HepG2 (cell line): ENCODE results near the gene PHF3. TPM values are rescaled to one million over a fixed set of nuclear protein-coding genes. Genes with fewer than 3 reads are reported as not detected.

Experiments
- AGO2 ChIP-seq: fragments of 200-400 bp; formaldehyde crosslinking; optimal IDR thresholded peaks from 2 replicates; pipeline ENCODE3; 2017; ENCODE audit warnings: mild to moderate bottlenecking, low read depth, low read length, moderate library complexity
- ARID4A ChIP-seq: sonication (generic); formaldehyde crosslinking; IDR thresholded peaks from 2 replicates; pipeline ENCODE4 v1.5.0; 2020; ENCODE audit warnings: mild to moderate bottlenecking, missing genetic modification reagents, borderline replicate concordance
- ATF1 ChIP-seq: IDR thresholded peaks from 2 replicates; pipeline ENCODE4 v1.6.1; 2016; ENCODE audit warnings: mild to moderate bottlenecking, control low read depth
- BCL6 ChIP-seq: IDR thresholded peaks from 2 replicates; pipeline ENCODE4 v1.6.1; 2016; ENCODE audit warnings: missing genetic modification reagents, missing compliant biosample characterization
- GRHL1 ChIP-seq: sonication (generic); formaldehyde crosslinking; conservative IDR thresholded peaks from 2 replicates; pipeline ENCODE4 v1.8.0; 2022; ENCODE audit warnings: missing genetic modification reagents
- HCFC1 ChIP-seq: fragments of 150-350 bp; IDR thresholded peaks from 2 replicates; pipeline ENCODE4 v1.6.1; 2014; ENCODE audit warnings: low read depth, low read length
- HDAC2 ChIP-seq: sonication (generic); formaldehyde crosslinking; IDR thresholded peaks from 2 replicates; pipeline ENCODE4 v1.4.0; 2020; ENCODE audit warnings: missing genetic modification reagents
- MZF1 ChIP-seq: sonication (generic); formaldehyde crosslinking; IDR thresholded peaks from 2 replicates; pipeline ENCODE4 v1.8.1; 2023; ENCODE audit warnings: mild to moderate bottlenecking, missing genetic modification reagents, borderline replicate concordance
- PITX1 ChIP-seq: sonication (generic); formaldehyde crosslinking; IDR thresholded peaks from 2 replicates; pipeline ENCODE4 v1.5.1; 2020; ENCODE audit warnings: mild to moderate bottlenecking, missing genetic modification reagents
- RNF219 ChIP-seq: sonication (generic); formaldehyde crosslinking; IDR thresholded peaks from 2 replicates; pipeline ENCODE4 v1.5.0; 2020; ENCODE audit warnings: mild to moderate bottlenecking, missing genetic modification reagents
- SOX6 ChIP-seq, 2 experiments: fragments of 450-650 bp in 1 of 2; sonication (generic) in 1 of 2; formaldehyde crosslinking in 1 of 2; IDR thresholded peaks; 2 replicates each; pipeline versions ENCODE4 v1.4.0 to v1.6.1; 2017 to 2020; ENCODE audit warnings: antibody characterized with exemption in 1 of 2, mild to moderate bottlenecking in 1 of 2, missing genetic modification reagents in 1 of 2
- STAT5B ChIP-seq: sonication (generic); formaldehyde crosslinking; IDR thresholded peaks from 2 replicates; pipeline ENCODE4 v1.4.0; 2020; ENCODE audit warnings: missing genetic modification reagents
- THYN1 ChIP-seq: sonication (generic); formaldehyde crosslinking; IDR thresholded peaks from 2 replicates; pipeline ENCODE4 v1.8.1; 2023; ENCODE audit warnings: low read depth, mild to moderate bottlenecking, moderate library complexity, missing genetic modification reagents, borderline replicate concordance
- TIGD3 ChIP-seq: sonication (generic); formaldehyde crosslinking; IDR thresholded peaks from 2 replicates; pipeline ENCODE4 v1.5.1; 2020; ENCODE audit warnings: mild to moderate bottlenecking, missing genetic modification reagents, borderline replicate concordance
- YY1 ChIP-seq: IDR thresholded peaks from 2 replicates; pipeline ENCODE4 v1.6.1; 2011; ENCODE audit warnings: low read length, low read depth, moderate library complexity, mild to moderate bottlenecking; ENCODE audit not compliant: insufficient read depth, insufficient replicate concordance
- ZNF234 ChIP-seq: sonication (generic); formaldehyde crosslinking; conservative IDR thresholded peaks from 2 replicates; pipeline ENCODE4 v1.5.1; 2020; ENCODE audit warnings: mild to moderate bottlenecking, missing genetic modification reagents
- ZNF3 ChIP-seq: IDR thresholded peaks from 2 replicates; pipeline ENCODE4 v1.7.0; 2017; ENCODE audit warnings: inconsistent platforms
- ZNF326 ChIP-seq: sonication (generic); formaldehyde crosslinking; IDR thresholded peaks from 2 replicates; pipeline ENCODE4 v1.4.0; 2020; ENCODE audit warnings: missing genetic modification reagents, borderline replicate concordance
- ZNF335 ChIP-seq: sonication (generic); formaldehyde crosslinking; IDR thresholded peaks from 2 replicates; pipeline ENCODE4 v1.4.0; 2020; ENCODE audit warnings: missing genetic modification reagents
- ZNF431 ChIP-seq: sonication (generic); formaldehyde crosslinking; IDR thresholded peaks from 2 replicates; pipeline ENCODE4 v1.9.0; 2022; ENCODE audit warnings: missing genetic modification reagents, low read depth, mild to moderate bottlenecking, borderline replicate concordance
- ZNF652 ChIP-seq: IDR thresholded peaks from 2 replicates; pipeline ENCODE4 v1.6.1; 2016; ENCODE audit warnings: low read depth, borderline replicate concordance
- ZZZ3 ChIP-seq: sonication (generic); formaldehyde crosslinking; IDR thresholded peaks from 2 replicates; pipeline ENCODE4 v1.4.0; 2020; ENCODE audit warnings: missing genetic modification reagents, mild to moderate bottlenecking, borderline replicate concordance
- polyA plus RNA-seq, 8 experiments: library from polyadenylated mRNA; depleted of rRNA in 3 of 8; stranded (reverse) in 7 of 8; unstranded in 1 of 8; fragments of >200 nt; fragmentation: Illumina TruSeq in 4 of 8; extraction: Trizol in 4 of 8; gene quantifications; 2 replicates each; pipeline versions ENCODE4 v1.2.1 to v1.2.3, GENCODE V29; 2011 to 2016; ENCODE audit warnings: low read depth in 4 of 8, missing spikeins in 1 of 8, mixed read lengths in 1 of 8; ENCODE audit not compliant: insufficient read depth in 1 of 8
- total RNA-seq, 5 experiments: library from RNA; depleted of rRNA; stranded (reverse); fragments of >200 nt; fragmentation: Illumina TruSeq; extraction: Trizol; gene quantifications; 2 replicates each; pipeline ENCODE4 v1.2.3, GENCODE V29; 2016; ENCODE audit warnings: low read depth in 1 of 5

The PHF3 gene
- total and polyA plus RNA-seq, 2 of the 13 experiments (the other 11 are each of a cell fraction or from before 2014, with no cell fraction given), result 19.8 to 70.4 TPM

GRCh38 chr6:63589952-63590411 is 45.6 kb upstream of the PHF3 start (continued):
- TF ChIP-seq ARID4A (CRISPR knock-in tag), result no peak; the same call in 1 of the 2 replicates
- TF ChIP-seq GRHL1, result no peak
- TF ChIP-seq STAT5B (CRISPR knock-in tag), result no peak
- TF ChIP-seq YY1, result no peak
- peak; percentile 66 for TF ChIP-seq BCL6 (CRISPR knock-in tag)
- no peak for TF ChIP-seq ZZZ3
- TF ChIP-seq ZNF335 (CRISPR knock-in tag), result no peak
- no peak for TF ChIP-seq TIGD3 (CRISPR knock-in tag)
- no peak for TF ChIP-seq HCFC1
- TF ChIP-seq ZNF234 (CRISPR knock-in tag), result no peak
- no peak for TF ChIP-seq THYN1 (CRISPR knock-in tag)
- no peak for TF ChIP-seq RNF219
- no peak for TF ChIP-seq PITX1 (CRISPR knock-in tag)
- TF ChIP-seq ZNF3, result peak; percentile 77; the same call in 1 of the 2 replicates
- TF ChIP-seq AGO2, result no peak
- TF ChIP-seq ZNF326 (CRISPR knock-in tag), result no peak
- no peak for TF ChIP-seq MZF1
- TF ChIP-seq ZNF431 (CRISPR knock-in tag), result no peak; the same call in 1 of the 2 replicates
- TF ChIP-seq ZNF652, result no peak
- TF ChIP-seq HDAC2 (CRISPR knock-in tag), result peak; percentile 93
- TF ChIP-seq SOX6 (IDR thresholded peaks at IDR 0.05), result no peak
- peak; percentile 99 for TF ChIP-seq SOX6 (CRISPR knock-in tag; IDR thresholded peaks at IDR 0.05)
- peak; percentile 92 for TF ChIP-seq ATF1 (CRISPR knock-in tag)
